Lower leg skin (tissue), 3 donors: Measurements from ENCODE around the gene POMZP3.
"Not testable (repeated sequence)": the region's sequence is repeated elsewhere in the genome, so short reads cannot be mapped to it uniquely, and the experiment has no call there.

Experiments
- CTCF ChIP-seq, 3 donors: fragments of 450-650 bp; IDR thresholded peaks; one replicate each; pipeline ENCODE4 v1.5.1; 2016; ENCODE audit warnings: antibody characterized with exemption in 3 of 3, mild to moderate bottlenecking in 3 of 3, moderate library complexity in 2 of 3
- POLR2A ChIP-seq, 2 donors: fragments of 450-650 bp; IDR thresholded peaks; one replicate each; pipeline ENCODE4 v1.6.1; 2016 to 2017; ENCODE audit warnings: antibody characterized with exemption in 2 of 2, mild to moderate bottlenecking in 1 of 2, moderate library complexity in 1 of 2

GRCh38 chr7:76565001-76565400 lies 62.1 kb downstream of the POMZP3 start:
- not testable (repeated sequence) for TF ChIP-seq CTCF, POLR2A (IDR thresholded peaks at IDR 0.05)
